Vagina (tissue), 2 donors: ENCODE results near the gene BCAS1. TPM values are rescaled to one million over a fixed set of nuclear protein-coding genes. Genes with fewer than 3 reads are reported as not detected.
A peak's percentile ranks its signal among the peaks of the same experiment; 100 is the strongest.

Experiments
- DNase-seq, 2 donors: peaks; one replicate each; pipeline ENCODE4 v3.0.0-alpha.2; 2017; ENCODE audit errors: extremely low spot score in 2 of 2
- H3K27ac ChIP-seq: fragments of 200-600 bp; sonication (generic); one replicate; pipeline ENCODE4 v1.5.1; 2019
- H3K27me3 ChIP-seq: fragments of 200-600 bp; sonication (generic); one replicate; pipeline ENCODE4 v1.5.1; 2019
- H3K36me3 ChIP-seq, 2 donors: fragments of 200-600 bp; sonication (generic); one replicate each; pipeline ENCODE4 v1.5.1; 2017 to 2019
- H3K4me1 ChIP-seq: fragments of 200-600 bp; sonication (generic); one replicate; pipeline ENCODE4 v1.5.1; 2019
- H3K4me3 ChIP-seq, 2 donors: fragments of 200-600 bp; sonication (generic); 1 replicate in 1 of 2; 2 replicates in 1 of 2; pipeline ENCODE4 v1.5.1; 2016 to 2019
- H3K9me3 ChIP-seq: fragments of 200-600 bp; sonication (generic); one replicate; pipeline ENCODE4 v1.5.1; 2019
- POLR2A ChIP-seq, 2 donors: fragments of 450-650 bp; IDR thresholded peaks; one replicate each; pipeline ENCODE4 v1.6.1; 2017; ENCODE audit warnings: antibody characterized with exemption in 2 of 2, mild to moderate bottlenecking in 2 of 2, moderate library complexity in 2 of 2
- POLR2AphosphoS5 ChIP-seq, 2 donors: sonication (generic); formaldehyde crosslinking; IDR thresholded peaks; one replicate each; pipeline ENCODE4 v1.9.0; 2017; ENCODE audit warnings: antibody characterized with exemption in 2 of 2, mild to moderate bottlenecking in 2 of 2, low read depth in 1 of 2; ENCODE audit not compliant: insufficient read depth in 1 of 2
- intact Hi-C: fragments of 100-400 bp; cut with DNase I; formaldehyde crosslinking; loops from one replicate; pipeline ENCODE4 v1.15.1; 2023
- total RNA-seq: library from RNA; depleted of rRNA; stranded (reverse); fragments of >200 nt; gene quantifications from one replicate; pipeline ENCODE4 v1.2.3, GENCODE V29; 2016
- TF ChIP-seq, protein P1 (sequence below), 3 experiments: fragments of 450-650 bp in 2 of 3; fragments of 200-600 bp in 1 of 3; sonication (generic) in 1 of 3; IDR thresholded peaks; one replicate each; pipeline ENCODE4 v1.5.1; 2017 to 2019; ENCODE audit warnings: antibody characterized with exemption in 3 of 3, mild to moderate bottlenecking in 2 of 3, moderate library complexity in 2 of 3

The BCAS1 gene
- total RNA-seq, 1 donor from 2014 or later, result 2.7 TPM

DNA sequence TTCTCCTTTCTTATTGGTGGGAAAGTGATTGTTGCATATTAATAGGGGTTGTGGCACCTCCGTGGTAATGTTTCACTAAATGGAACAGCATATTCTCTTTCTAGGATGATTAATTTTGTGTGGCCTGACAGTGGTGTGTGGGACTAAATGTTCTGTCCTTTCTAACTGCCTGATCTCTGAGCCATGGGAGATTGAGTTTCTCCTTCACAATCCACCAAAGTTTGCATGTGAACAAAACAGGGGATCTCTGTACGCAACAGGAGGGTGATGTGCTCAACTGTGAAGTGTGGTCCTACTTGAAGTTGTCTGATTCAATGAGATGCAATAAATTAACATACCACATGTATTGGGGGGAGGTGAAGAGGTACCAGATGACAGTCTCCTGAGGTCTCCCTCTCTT is 19.3 kb downstream of the BCAS1 start:
- Histone ChIP-seq H3K27me3 (no peaks in the 10 kb centered on the region), H3K9me3 (no peaks in the 10 kb centered on the region), H3K27ac (no peak overlapping the region), H3K4me1 (peaks cover 11% of the 10 kb centered on the region), H3K4me3 (no peak overlapping the region), H3K36me3 (no peaks in the 10 kb centered on the region)
- intact Hi-C loops, result no loop called here
- DNase-seq, result no peak
- TF ChIP-seq POLR2AphosphoS5 (IDR thresholded peaks at IDR 0.05; ENCODE audit: insufficient read depth in 1 of 2, low read depth in 1 of 2), result no peak
- TF ChIP-seq, protein P1, sequence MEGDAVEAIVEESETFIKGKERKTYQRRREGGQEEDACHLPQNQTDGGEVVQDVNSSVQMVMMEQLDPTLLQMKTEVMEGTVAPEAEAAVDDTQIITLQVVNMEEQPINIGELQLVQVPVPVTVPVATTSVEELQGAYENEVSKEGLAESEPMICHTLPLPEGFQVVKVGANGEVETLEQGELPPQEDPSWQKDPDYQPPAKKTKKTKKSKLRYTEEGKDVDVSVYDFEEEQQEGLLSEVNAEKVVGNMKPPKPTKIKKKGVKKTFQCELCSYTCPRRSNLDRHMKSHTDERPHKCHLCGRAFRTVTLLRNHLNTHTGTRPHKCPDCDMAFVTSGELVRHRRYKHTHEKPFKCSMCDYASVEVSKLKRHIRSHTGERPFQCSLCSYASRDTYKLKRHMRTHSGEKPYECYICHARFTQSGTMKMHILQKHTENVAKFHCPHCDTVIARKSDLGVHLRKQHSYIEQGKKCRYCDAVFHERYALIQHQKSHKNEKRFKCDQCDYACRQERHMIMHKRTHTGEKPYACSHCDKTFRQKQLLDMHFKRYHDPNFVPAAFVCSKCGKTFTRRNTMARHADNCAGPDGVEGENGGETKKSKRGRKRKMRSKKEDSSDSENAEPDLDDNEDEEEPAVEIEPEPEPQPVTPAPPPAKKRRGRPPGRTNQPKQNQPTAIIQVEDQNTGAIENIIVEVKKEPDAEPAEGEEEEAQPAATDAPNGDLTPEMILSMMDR (IDR thresholded peaks at IDR 0.05), result no peak
- TF ChIP-seq POLR2A (IDR thresholded peaks at IDR 0.05), result no peak

DNA sequence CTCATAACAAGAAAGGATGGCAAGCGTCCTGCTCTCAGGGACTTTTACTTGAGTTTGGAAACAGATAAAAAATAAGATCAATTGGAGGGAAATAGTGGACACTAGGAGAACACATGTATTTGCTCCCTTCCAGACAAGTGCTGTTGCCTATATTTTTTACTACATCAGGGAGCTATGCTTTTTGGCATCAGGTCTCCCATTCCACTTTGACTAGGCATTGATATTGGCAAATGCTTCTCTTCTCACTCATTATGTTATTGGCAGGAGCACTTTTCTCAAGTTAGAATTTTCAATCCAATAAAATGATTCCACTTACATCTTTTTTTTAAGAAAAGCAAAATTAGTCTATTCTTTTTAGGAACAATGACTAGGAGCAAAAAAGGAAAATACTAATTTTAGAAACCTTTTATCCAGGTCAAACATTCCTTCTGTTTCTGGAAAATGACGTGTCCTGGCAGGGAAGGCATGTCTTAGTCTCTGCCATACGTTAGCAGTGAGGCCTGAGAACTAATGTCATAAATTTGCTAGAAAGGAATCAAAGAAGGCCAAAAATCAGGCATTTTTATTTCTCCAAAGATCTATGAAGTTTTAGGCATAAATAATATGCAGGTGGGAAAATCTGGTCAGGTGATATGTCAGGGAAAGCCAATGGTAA is 21.4 kb downstream of the BCAS1 start:
- intact Hi-C loops, result no loop called here
- Histone ChIP-seq H3K27me3 (no peaks in the 10 kb centered on the region), H3K4me1 (peaks cover 11% of the 10 kb centered on the region), H3K4me3 (no peak overlapping the region), H3K27ac (peak overlapping the region; percentile 9), H3K9me3 (no peaks in the 10 kb centered on the region), H3K36me3 (no peaks in the 10 kb centered on the region)
- TF ChIP-seq POLR2AphosphoS5 (IDR thresholded peaks at IDR 0.05; ENCODE audit: insufficient read depth in 1 of 2, low read depth in 1 of 2) (no peak), POLR2A (IDR thresholded peaks at IDR 0.05) (no peak)
- TF ChIP-seq, protein P1 (IDR thresholded peaks at IDR 0.05), result no peak
- no peak for DNase-seq

DNA sequence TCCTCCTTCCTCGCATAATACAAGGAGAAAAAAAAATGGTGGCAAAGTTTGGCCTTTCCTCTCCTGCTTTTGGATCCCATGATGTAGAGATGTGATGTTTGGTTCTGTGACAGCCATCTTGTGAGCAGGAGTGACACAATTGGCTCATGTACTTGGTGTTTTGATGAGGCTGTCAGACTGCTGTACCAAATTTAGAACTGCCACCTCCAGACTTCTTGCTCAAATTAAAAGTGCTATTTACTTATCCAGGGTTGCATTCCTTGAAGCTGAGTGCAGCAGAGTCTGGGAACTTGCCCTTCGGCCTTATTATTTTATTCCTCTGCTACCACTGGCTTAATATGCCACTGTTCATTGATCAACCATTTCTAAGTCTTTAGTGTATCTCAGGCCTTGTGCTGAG is 21.9 kb downstream of the BCAS1 start:
- Histone ChIP-seq H3K27ac (peak overlapping the region; percentile 9), H3K9me3 (no peaks in the 10 kb centered on the region), H3K36me3 (no peaks in the 10 kb centered on the region), H3K4me3 (no peak overlapping the region), H3K4me1 (peaks cover 11% of the 10 kb centered on the region), H3K27me3 (no peaks in the 10 kb centered on the region)
- TF ChIP-seq POLR2AphosphoS5 (IDR thresholded peaks at IDR 0.05; ENCODE audit: insufficient read depth in 1 of 2, low read depth in 1 of 2) (no peak), POLR2A (IDR thresholded peaks at IDR 0.05) (no peak)
- TF ChIP-seq, protein P1 (IDR thresholded peaks at IDR 0.05), result no peak
- intact Hi-C loops, result no loop called here
- DNase-seq, result no peak

DNA sequence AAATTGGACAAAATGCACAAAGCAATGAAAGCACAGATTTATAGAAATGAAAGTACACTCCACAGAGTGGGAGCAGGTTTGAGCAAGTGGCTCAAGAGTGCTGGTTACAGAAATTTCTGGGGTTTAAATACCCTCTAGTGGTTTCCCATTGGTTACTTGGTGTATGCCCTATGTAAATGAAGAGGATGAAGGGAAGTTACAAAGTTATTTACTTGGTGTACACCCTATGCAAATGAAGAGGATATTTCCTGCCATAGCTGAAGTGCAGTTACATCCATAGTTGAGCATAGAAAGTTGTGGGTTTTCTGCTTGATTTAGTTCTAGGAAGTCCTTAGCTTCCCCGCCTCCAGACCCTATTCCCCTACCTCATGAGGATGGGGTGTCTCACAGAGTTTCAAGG is 22.7 kb downstream of the BCAS1 start:
- no peak for DNase-seq
- no peaks in the 10 kb centered on the region for H3K27me3 ChIP-seq
- no peaks in the 10 kb centered on the region for H3K9me3 ChIP-seq
- intact Hi-C loops, result no loop called here
- no peak for TF ChIP-seq POLR2AphosphoS5 (IDR thresholded peaks at IDR 0.05; ENCODE audit: insufficient read depth in 1 of 2, low read depth in 1 of 2)
- no peak for TF ChIP-seq POLR2A (IDR thresholded peaks at IDR 0.05)
- TF ChIP-seq, protein P1 (IDR thresholded peaks at IDR 0.05), result no peak
- no peak overlapping the region for H3K4me3 ChIP-seq
- H3K36me3 ChIP-seq, result no peaks in the 10 kb centered on the region
- peak overlapping the region; percentile 9 for H3K27ac ChIP-seq
- peaks cover 11% of the 10 kb centered on the region for H3K4me1 ChIP-seq

DNA sequence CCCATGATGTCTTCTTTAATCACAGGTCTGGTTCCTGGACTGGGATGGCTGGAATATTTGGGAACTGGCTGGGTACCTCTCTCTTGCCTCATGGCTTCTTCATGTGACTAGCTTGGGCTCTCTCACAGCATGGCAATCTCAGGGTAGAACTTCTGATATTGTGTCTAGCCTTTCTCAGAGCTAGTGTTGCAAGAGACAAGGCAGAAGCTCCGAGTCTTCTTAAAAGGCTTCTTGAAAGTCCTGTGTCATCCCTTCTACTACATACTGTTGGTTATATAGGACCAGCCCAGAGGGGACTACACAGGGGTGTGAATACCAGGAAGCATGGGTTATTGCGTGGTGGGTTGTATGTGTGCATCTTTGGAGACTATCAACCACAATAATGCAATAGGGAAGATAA is 23.3 kb downstream of the BCAS1 start:
- H3K27me3 ChIP-seq, result no peaks in the 10 kb centered on the region

More for the DNA sequence above, 23.3 kb downstream of the BCAS1 start:
- intact Hi-C loops, result no loop called here
- Histone ChIP-seq H3K4me1 (peaks cover 11% of the 10 kb centered on the region), H3K36me3 (no peaks in the 10 kb centered on the region), H3K9me3 (no peaks in the 10 kb centered on the region), H3K4me3 (no peak overlapping the region), H3K27ac (no peak overlapping the region)
- DNase-seq, result no peak
- TF ChIP-seq, protein P1 (IDR thresholded peaks at IDR 0.05), result no peak
- TF ChIP-seq POLR2A (IDR thresholded peaks at IDR 0.05), result no peak
- no peak for TF ChIP-seq POLR2AphosphoS5 (IDR thresholded peaks at IDR 0.05; ENCODE audit: insufficient read depth in 1 of 2, low read depth in 1 of 2)
